Peyer's patch (tissue), 4 donors: ENCODE results near the gene MARCKSL1. TPM values are rescaled to one million over a fixed set of nuclear protein-coding genes. Genes with fewer than 3 reads are reported as not detected.

ENCODE experiments used
- DNase-seq, 3 donors: peaks; one replicate each; pipeline ENCODE4 v3.0.0-alpha.2; 2017 to 2019
- H3K27ac ChIP-seq, 4 donors: fragments of 200-600 bp; sonication (generic); one replicate each; pipeline ENCODE4 v1.5.1; 2016 to 2019
- H3K27me3 ChIP-seq, 2 donors: fragments of 200-600 bp; sonication (generic); one replicate each; pipeline ENCODE4 v1.5.1; 2019
- H3K36me3 ChIP-seq, 3 donors: fragments of 200-600 bp; sonication (generic); one replicate each; pipeline ENCODE4 v1.5.1; 2016 to 2019
- H3K4me1 ChIP-seq, 4 donors: fragments of 200-600 bp; sonication (generic); one replicate each; pipeline ENCODE4 v1.5.1; 2016 to 2019
- H3K4me3 ChIP-seq, 4 donors: fragments of 200-600 bp; sonication (generic); 1 replicate in 3 of 4; 2 replicates in 1 of 4; pipeline ENCODE4 v1.5.1; 2016 to 2019; ENCODE audit warnings: mild to moderate bottlenecking in 1 of 4
- H3K9me3 ChIP-seq, 4 donors: fragments of 200-600 bp; sonication (generic); one replicate each; pipeline ENCODE4 v1.5.1; 2016 to 2019; ENCODE audit warnings: mild to moderate bottlenecking in 1 of 4
- POLR2A ChIP-seq, 2 donors: fragments of 450-650 bp; IDR thresholded peaks; one replicate each; pipeline ENCODE4 v1.5.1; 2017; ENCODE audit warnings: antibody characterized with exemption in 2 of 2, mild to moderate bottlenecking in 2 of 2, moderate library complexity in 2 of 2
- total RNA-seq, 4 donors: library from RNA; depleted of rRNA; stranded (reverse); fragments of >200 nt; gene quantifications; one replicate each; pipeline ENCODE4 v1.1.0, GENCODE V29; 2016
- TF ChIP-seq, protein P1 (sequence below), 6 experiments: fragments of 450-650 bp in 4 of 6; fragments of 200-600 bp in 2 of 6; sonication (generic) in 1 of 6; IDR thresholded peaks; one replicate each; pipeline ENCODE4 v1.5.1; 2017 to 2019; ENCODE audit warnings: antibody characterized with exemption in 6 of 6, mild to moderate bottlenecking in 3 of 6, moderate library complexity in 1 of 6

The MARCKSL1 gene
- total RNA-seq, 4 donors from 2014 or later, result 19.1 to 51.2 (median 35.9) TPM

DNA sequence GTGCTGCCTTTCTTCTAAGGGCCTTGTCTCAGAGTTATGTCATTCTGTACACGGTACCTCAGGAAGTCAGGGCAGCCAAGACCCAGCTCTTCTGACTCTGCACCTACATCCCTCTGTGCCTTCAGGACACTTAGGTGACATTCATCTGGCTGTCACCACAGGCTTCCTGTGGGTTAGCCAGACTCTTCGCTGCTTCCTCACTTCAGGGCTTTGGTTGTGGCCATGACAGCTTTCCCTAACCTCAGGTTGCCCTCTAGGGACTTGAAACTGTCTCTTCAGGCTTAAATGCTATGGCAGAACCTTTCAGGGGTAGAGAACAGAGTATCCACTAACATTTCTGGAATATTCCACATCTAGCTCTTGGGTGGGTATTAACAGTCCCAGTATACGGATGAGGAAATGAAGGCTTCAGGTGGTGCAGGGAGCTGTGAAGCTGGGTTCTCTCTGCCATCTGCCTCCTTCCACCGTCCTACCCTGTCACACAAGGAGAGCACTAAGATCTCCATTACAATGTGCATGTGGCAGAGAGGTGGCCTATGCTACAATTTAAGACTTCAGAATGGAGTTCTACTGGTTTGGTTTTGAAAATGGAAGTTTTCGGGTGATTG lies 36.2 kb upstream of the MARCKSL1 start:
- Histone ChIP-seq H3K36me3 (peaks cover 0 to 83% (median 0%) of the 10 kb centered on the region in 3 donors), H3K27me3 (no peaks in the 10 kb centered on the region), H3K4me1 (no peaks in the 10 kb centered on the region), H3K27ac (no peak overlapping the region), H3K9me3 (no peaks in the 10 kb centered on the region), H3K4me3 (no peak overlapping the region)
- TF ChIP-seq POLR2A (IDR thresholded peaks at IDR 0.05), result no peak
- TF ChIP-seq, protein P1, sequence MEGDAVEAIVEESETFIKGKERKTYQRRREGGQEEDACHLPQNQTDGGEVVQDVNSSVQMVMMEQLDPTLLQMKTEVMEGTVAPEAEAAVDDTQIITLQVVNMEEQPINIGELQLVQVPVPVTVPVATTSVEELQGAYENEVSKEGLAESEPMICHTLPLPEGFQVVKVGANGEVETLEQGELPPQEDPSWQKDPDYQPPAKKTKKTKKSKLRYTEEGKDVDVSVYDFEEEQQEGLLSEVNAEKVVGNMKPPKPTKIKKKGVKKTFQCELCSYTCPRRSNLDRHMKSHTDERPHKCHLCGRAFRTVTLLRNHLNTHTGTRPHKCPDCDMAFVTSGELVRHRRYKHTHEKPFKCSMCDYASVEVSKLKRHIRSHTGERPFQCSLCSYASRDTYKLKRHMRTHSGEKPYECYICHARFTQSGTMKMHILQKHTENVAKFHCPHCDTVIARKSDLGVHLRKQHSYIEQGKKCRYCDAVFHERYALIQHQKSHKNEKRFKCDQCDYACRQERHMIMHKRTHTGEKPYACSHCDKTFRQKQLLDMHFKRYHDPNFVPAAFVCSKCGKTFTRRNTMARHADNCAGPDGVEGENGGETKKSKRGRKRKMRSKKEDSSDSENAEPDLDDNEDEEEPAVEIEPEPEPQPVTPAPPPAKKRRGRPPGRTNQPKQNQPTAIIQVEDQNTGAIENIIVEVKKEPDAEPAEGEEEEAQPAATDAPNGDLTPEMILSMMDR (IDR thresholded peaks at IDR 0.05), result peak in 4 of 6 experiments; percentile 4 to 28 (median 20)
- peak in 2 of 3 donors; percentile 62 to 78 for DNase-seq

DNA sequence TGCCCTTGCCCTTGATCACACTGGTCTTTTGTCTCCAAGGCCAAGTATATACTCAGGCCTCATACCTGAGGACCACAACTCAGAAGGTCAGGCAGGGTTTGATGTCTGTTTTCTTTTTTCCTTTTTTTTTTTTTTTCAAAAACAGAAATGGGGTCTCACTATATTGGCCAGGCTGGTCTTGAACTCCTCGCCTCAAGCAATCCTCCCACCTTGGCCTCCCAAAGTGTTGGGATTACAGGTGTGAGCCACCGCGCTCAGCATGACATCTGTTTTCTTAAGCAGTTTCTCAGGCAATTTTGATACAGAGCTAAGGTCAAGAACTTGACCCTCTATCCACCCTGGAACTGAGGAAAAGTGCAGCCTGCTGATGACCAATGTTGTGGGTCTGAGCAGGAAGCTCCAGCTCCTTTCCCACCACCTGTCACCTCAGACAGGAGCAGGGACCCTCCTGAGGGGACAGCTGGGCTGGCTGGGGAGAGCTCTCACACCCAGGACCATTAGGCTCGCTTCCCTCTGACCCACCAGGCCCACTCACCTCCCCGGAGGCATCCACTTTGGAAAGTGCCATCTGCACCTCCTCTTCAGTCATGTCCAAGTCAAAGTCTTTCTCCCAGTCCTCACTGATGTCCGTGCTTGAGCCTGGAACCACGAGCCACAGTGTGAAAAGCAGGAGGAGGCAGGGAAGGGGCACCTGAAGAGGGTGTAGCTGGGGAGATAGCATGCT lies 32.0 kb upstream of the MARCKSL1 start:
- Histone ChIP-seq H3K4me3 (no peak overlapping the region), H3K36me3 (peaks cover 0 to 76% (median 0%) of the 10 kb centered on the region in 3 donors), H3K27ac (no peak overlapping the region), H3K27me3 (no peaks in the 10 kb centered on the region), H3K4me1 (no peaks in the 10 kb centered on the region), H3K9me3 (no peaks in the 10 kb centered on the region)
- no peak for DNase-seq
- TF ChIP-seq, protein P1 (IDR thresholded peaks at IDR 0.05), result no peak
- TF ChIP-seq POLR2A (IDR thresholded peaks at IDR 0.05), result no peak

DNA sequence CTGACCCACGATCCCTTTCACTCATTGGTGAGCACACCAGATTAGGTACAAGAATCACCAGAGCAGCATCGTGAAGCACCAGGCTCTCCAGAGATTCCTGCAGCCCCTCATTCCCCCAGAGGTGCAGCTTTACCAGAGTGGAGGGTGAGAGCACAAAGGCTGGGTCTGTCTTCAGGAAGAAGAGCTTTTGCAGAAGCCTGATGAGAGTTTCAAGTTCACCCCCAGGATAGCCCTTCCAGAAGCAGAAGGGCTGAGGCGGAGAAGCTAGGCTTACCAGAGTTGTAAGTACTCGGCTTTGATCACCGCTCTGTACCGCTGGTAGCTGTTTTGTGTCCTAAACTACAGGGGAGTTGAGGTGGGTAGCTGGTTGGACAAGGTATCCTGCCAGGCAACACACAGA lies 29.4 kb upstream of the MARCKSL1 start:
- Histone ChIP-seq H3K27me3 (no peaks in the 10 kb centered on the region), H3K36me3 (peaks cover 0 to 59% (median 0%) of the 10 kb centered on the region in 3 donors), H3K9me3 (no peaks in the 10 kb centered on the region), H3K4me1 (peaks cover 0 to 18% (median 5%) of the 10 kb centered on the region in 4 donors), H3K4me3 (no peak overlapping the region), H3K27ac (no peak overlapping the region)
- DNase-seq, result no peak
- TF ChIP-seq POLR2A (IDR thresholded peaks at IDR 0.05), result no peak
- TF ChIP-seq, protein P1 (IDR thresholded peaks at IDR 0.05), result no peak

DNA sequence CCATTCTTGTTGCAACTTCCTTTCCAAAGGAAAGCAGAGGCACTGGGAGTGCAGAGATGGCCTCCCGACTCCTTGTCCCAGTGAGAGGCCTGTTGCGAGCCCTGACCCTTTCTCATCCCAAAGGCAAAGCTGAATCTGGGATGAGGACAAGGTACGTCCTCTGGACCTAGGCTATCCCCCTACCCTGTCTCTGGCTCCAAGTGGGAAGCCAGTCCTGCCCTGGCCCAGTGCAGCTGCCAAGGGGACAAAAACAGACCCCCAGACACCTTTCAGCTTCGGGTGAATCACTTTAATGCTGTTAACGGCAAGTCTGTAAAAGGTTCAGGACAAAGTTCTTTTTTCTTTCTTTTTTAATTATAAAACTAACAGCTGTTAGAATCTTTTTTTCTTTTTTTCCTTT lies 28.8 kb upstream of the MARCKSL1 start:
- Histone ChIP-seq H3K27ac (no peak overlapping the region), H3K36me3 (peaks cover 0 to 55% (median 0%) of the 10 kb centered on the region in 3 donors), H3K27me3 (no peaks in the 10 kb centered on the region), H3K4me1 (peaks cover 0 to 18% (median 5%) of the 10 kb centered on the region in 4 donors), H3K9me3 (no peaks in the 10 kb centered on the region), H3K4me3 (no peak overlapping the region)
- no peak for TF ChIP-seq POLR2A (IDR thresholded peaks at IDR 0.05)
- TF ChIP-seq, protein P1 (IDR thresholded peaks at IDR 0.05), result no peak
- DNase-seq, result no peak

DNA sequence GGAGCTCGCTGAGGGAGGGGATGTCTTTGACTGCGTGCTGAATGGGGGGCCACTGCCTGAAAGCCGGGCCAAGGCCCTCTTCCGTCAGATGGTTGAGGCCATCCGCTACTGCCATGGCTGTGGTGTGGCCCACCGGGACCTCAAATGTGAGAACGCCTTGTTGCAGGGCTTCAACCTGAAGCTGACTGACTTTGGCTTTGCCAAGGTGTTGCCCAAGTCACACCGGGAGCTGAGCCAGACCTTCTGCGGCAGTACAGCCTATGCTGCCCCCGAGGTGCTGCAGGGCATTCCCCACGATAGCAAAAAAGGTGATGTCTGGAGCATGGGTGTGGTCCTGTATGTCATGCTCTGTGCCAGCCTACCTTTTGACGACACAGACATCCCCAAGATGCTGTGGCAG lies 27.7 kb upstream of the MARCKSL1 start:
- peaks cover 0 to 18% (median 5%) of the 10 kb centered on the region in 4 donors for H3K4me1 ChIP-seq
- H3K36me3 ChIP-seq, result peaks cover 0 to 49% (median 0%) of the 10 kb centered on the region in 3 donors
- no peak overlapping the region for H3K4me3 ChIP-seq
- TF ChIP-seq, protein P1 (IDR thresholded peaks at IDR 0.05), result no peak
- no peak for TF ChIP-seq POLR2A (IDR thresholded peaks at IDR 0.05)
- peak in 1 of 3 donors; percentile 47 for DNase-seq
- no peaks in the 10 kb centered on the region for H3K9me3 ChIP-seq
- H3K27ac ChIP-seq, result no peak overlapping the region
- no peaks in the 10 kb centered on the region for H3K27me3 ChIP-seq
